Measurements from ENCODE around the gene PEX14. TPM values are rescaled to one million over a fixed set of nuclear protein-coding genes. Genes with fewer than 3 reads are reported as not detected.

PEX14 gene
- total RNA-seq, 1 donor from 2014 or later = 31.4 TPM

DNA sequence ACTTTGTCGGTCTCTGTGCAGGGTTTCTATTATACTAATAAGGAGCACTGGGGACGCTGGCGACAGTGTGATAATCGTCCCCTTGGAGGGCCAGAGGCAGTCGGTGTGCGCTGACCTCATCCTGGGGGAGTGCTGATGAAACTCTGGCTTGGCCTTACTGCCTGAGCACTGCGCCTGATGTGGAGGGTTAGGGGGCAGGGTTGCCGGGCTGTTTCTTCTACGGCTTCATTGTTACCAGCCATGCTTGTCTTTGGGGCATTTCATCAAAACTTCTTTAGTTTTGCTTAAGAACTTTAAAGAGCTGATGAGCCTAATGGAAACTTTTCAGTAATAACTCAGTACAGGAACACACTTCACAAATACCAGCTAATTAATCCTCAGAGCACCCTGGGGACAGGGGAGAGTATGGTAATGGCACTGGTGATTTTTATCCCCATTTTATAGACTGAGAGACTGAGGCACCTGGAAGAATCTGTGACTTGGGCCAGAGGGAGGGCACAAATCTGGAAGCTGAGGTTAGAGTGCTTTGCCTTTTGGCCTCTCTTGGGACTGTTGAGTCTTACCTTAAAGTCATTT is 81.8 kb downstream of the PEX14 start:
- H3K27ac Mint-ChIP-seq = no peak overlapping the region
- H3K27me3 Mint-ChIP-seq (ENCODE audit: low read depth) = no peaks in the 10 kb centered on the region
- no peaks in the 10 kb centered on the region for H3K9me3 Mint-ChIP-seq
- peaks cover 2% of the 10 kb centered on the region for H3K36me3 Mint-ChIP-seq
- no peak overlapping the region for H3K4me3 Mint-ChIP-seq
- H3K4me1 Mint-ChIP-seq = peaks cover 24% of the 10 kb centered on the region
- TF ChIP-seq, protein P1, sequence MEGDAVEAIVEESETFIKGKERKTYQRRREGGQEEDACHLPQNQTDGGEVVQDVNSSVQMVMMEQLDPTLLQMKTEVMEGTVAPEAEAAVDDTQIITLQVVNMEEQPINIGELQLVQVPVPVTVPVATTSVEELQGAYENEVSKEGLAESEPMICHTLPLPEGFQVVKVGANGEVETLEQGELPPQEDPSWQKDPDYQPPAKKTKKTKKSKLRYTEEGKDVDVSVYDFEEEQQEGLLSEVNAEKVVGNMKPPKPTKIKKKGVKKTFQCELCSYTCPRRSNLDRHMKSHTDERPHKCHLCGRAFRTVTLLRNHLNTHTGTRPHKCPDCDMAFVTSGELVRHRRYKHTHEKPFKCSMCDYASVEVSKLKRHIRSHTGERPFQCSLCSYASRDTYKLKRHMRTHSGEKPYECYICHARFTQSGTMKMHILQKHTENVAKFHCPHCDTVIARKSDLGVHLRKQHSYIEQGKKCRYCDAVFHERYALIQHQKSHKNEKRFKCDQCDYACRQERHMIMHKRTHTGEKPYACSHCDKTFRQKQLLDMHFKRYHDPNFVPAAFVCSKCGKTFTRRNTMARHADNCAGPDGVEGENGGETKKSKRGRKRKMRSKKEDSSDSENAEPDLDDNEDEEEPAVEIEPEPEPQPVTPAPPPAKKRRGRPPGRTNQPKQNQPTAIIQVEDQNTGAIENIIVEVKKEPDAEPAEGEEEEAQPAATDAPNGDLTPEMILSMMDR (IDR thresholded peaks at IDR 0.05; ENCODE audit: unreplicated experiment) = no peak
- DNase-seq (ENCODE audit: low spot score in 2 of 2, unreplicated experiment in 2 of 2) = no peak

DNA sequence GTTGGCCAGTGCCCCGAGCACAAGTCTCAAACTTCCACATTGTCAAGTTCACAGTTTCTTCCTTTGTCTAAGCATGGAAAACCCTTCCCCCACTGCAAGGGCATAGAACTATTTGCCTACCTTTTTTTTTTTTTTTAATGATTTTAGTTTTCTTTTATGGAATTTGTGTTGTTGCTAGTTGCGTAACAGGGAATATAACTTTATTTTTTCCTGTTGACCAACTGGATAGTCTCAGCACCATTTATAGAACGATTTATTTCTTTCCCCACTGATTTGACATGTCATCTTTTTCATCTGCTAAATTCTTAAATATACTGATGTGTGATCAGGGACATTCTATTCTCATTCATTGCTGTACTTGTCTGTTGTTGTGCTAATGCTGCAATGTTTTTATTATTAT is 83.0 kb downstream of the PEX14 start:
- peaks cover 6% of the 10 kb centered on the region for H3K36me3 Mint-ChIP-seq
- no peaks in the 10 kb centered on the region for H3K27me3 Mint-ChIP-seq (ENCODE audit: low read depth)
- H3K4me3 Mint-ChIP-seq = no peak overlapping the region
- TF ChIP-seq, protein P1 (IDR thresholded peaks at IDR 0.05; ENCODE audit: unreplicated experiment) = no peak
- peaks cover 24% of the 10 kb centered on the region for H3K4me1 Mint-ChIP-seq
- H3K9me3 Mint-ChIP-seq = peaks cover 4% of the 10 kb centered on the region
- DNase-seq (ENCODE audit: low spot score in 2 of 2, unreplicated experiment in 2 of 2) = no peak
- H3K27ac Mint-ChIP-seq = no peak overlapping the region

DNA sequence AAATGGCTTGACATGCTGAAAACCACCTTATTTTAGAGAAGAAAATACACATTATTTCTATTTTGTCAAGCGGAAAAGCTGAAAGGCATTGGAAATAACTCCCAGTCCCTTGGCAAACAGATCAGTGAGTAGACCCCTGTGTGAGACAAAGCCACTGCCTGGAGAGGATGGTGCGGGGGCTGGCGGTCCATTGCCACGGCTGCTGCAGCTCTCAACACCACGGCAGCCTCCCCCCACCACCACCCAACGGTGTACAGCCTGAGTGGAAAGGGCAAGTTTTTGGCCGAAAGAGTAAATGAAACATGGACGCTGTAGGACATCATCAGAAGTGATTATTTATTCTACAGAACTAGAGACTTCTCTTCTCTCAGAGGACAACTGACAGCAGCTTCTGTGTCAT is 84.6 kb downstream of the PEX14 start:
- DNase-seq (ENCODE audit: low spot score in 2 of 2, unreplicated experiment in 2 of 2) = no peak
- Mint-ChIP-seq H3K4me1 (peaks cover 15% of the 10 kb centered on the region), H3K4me3 (no peak overlapping the region), H3K27ac (no peak overlapping the region), H3K9me3 (peaks cover 11% of the 10 kb centered on the region), H3K36me3 (peaks cover 12% of the 10 kb centered on the region), H3K27me3 (ENCODE audit: low read depth) (no peaks in the 10 kb centered on the region)
- TF ChIP-seq, protein P1 (IDR thresholded peaks at IDR 0.05; ENCODE audit: unreplicated experiment) = no peak

DNA sequence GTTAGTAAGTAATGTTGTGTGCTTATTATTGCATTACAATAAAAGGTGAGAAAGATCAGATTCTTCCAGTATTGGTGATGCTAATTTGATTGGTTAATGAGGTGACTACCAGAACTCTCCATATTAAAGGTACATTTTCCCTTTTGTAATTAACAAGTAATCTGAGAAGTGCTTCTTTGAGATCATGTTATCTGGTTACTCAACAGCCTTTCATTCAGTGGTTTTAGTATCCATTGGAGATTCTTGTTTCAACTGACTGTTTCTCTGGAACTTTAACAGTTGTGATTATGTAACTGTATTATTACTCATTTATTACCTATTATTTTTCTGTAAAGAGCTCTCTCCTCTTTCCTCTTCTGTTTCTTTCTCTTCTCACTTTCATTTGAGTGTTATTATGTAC is 86.7 kb downstream of the PEX14 start:
- Mint-ChIP-seq H3K9me3 (peaks cover 11% of the 10 kb centered on the region), H3K4me3 (no peak overlapping the region), H3K27ac (no peak overlapping the region), H3K4me1 (peaks cover 1% of the 10 kb centered on the region), H3K27me3 (ENCODE audit: low read depth) (no peaks in the 10 kb centered on the region), H3K36me3 (peaks cover 12% of the 10 kb centered on the region)
- TF ChIP-seq, protein P1 (IDR thresholded peaks at IDR 0.05; ENCODE audit: unreplicated experiment) = no peak
- no peak for DNase-seq (ENCODE audit: low spot score in 2 of 2, unreplicated experiment in 2 of 2)

DNA sequence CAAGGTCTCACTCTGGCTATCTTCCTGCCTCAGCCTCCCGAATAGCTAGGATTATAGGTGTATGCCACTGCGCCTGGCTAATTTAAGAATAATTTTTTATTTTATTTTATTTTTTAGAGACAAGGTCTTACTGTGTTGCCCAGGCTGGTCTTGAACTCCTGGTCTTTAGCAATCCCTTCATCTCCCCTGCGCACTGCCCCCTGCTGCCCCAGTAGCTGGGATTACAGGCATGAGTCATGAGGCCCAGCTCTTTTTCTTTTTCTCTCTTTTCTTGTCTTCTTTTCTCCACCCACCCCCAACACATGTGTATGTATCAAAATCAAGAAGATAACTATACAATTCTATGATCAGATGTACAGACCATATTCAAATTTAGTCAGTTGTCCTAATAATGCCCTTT is 87.2 kb downstream of the PEX14 start:
- Mint-ChIP-seq H3K4me1 (no peaks in the 10 kb centered on the region), H3K27ac (no peak overlapping the region), H3K9me3 (peaks cover 11% of the 10 kb centered on the region), H3K4me3 (no peak overlapping the region), H3K27me3 (ENCODE audit: low read depth) (no peaks in the 10 kb centered on the region), H3K36me3 (peaks cover 12% of the 10 kb centered on the region)
- TF ChIP-seq, protein P1 (IDR thresholded peaks at IDR 0.05; ENCODE audit: unreplicated experiment) = no peak
- no peak for DNase-seq (ENCODE audit: low spot score in 2 of 2, unreplicated experiment in 2 of 2)

DNA sequence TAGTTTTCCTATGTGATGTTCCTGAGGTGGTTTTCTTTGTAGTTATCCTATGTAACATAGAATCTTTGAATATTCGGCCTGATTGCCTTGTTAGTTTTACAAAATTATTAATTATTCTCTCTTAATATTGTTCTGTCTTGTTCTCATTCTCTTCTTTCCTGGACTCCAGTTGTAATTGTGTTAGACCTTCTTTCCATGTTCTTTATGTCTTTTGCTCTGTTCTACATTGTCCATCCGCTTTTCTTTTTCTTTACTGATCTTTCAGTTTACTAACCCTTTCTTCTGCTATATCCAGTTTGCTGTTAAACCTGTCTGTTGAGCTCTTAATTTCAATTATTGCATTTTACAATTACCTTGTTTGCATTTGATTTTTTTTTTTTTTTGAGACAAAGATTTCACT is 89.3 kb downstream of the PEX14 start:
- peaks cover 14% of the 10 kb centered on the region for H3K36me3 Mint-ChIP-seq
- H3K4me3 Mint-ChIP-seq = no peak overlapping the region
- TF ChIP-seq, protein P1 (IDR thresholded peaks at IDR 0.05; ENCODE audit: unreplicated experiment) = no peak
- no peaks in the 10 kb centered on the region for H3K27me3 Mint-ChIP-seq (ENCODE audit: low read depth)
- no peak for DNase-seq (ENCODE audit: low spot score in 2 of 2, unreplicated experiment in 2 of 2)
- peaks cover 11% of the 10 kb centered on the region for H3K9me3 Mint-ChIP-seq
- H3K27ac Mint-ChIP-seq = no peak overlapping the region
- no peaks in the 10 kb centered on the region for H3K4me1 Mint-ChIP-seq

All from mesothelial cell of epicardium (in vitro differentiated cells).